Esophagus muscularis mucosa (tissue), 3 donors: Measurements from ENCODE around the gene YPEL2.

Source experiments
- EP300 ChIP-seq: sonication (generic); formaldehyde crosslinking; IDR thresholded peaks from one replicate; pipeline ENCODE4 v1.6.1; 2017; ENCODE audit warnings: antibody characterized with exemption
- TF ChIP-seq, protein P1 (sequence below), 3 experiments: fragments of 200-600 bp in 2 of 3; fragments of 450-650 bp in 1 of 3; sonication (generic) in 2 of 3; IDR thresholded peaks; one replicate each; pipeline ENCODE4 v1.5.1; 2017 to 2019; ENCODE audit warnings: antibody characterized with exemption in 3 of 3, mild to moderate bottlenecking in 2 of 3, moderate library complexity in 1 of 3

DNA sequence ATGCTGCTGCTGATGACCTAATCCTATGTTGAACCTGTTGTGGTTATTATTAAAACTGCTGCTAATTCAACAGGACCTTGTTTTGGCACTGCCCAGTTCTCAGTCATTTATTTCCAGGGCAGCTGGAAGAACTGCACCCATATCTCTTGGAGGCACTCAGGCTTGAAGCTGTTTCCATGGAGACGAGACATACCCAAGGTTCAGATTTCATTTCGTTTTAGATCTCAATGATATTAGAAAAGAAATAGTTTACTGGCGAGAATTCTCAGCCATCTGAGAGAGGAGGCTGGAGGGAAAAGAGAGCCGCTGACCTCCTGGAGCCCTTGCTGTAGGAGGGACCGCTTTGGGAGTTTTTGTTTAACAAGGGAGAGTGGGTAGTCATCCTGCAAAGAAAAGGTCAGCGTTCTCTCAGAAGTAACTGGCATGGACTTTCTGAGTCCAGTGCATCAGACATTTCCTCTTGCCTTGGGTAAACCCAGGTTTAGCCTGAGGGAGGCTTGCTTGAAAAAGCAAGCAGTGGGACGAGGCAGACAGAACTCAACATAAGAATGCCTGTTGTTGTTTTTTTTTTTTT lies 75.4 kb downstream of the YPEL2 start:
- TF ChIP-seq, protein P1, sequence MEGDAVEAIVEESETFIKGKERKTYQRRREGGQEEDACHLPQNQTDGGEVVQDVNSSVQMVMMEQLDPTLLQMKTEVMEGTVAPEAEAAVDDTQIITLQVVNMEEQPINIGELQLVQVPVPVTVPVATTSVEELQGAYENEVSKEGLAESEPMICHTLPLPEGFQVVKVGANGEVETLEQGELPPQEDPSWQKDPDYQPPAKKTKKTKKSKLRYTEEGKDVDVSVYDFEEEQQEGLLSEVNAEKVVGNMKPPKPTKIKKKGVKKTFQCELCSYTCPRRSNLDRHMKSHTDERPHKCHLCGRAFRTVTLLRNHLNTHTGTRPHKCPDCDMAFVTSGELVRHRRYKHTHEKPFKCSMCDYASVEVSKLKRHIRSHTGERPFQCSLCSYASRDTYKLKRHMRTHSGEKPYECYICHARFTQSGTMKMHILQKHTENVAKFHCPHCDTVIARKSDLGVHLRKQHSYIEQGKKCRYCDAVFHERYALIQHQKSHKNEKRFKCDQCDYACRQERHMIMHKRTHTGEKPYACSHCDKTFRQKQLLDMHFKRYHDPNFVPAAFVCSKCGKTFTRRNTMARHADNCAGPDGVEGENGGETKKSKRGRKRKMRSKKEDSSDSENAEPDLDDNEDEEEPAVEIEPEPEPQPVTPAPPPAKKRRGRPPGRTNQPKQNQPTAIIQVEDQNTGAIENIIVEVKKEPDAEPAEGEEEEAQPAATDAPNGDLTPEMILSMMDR (IDR thresholded peaks at IDR 0.05): no peak
- no peak for TF ChIP-seq EP300
